Esophagus muscularis mucosa (tissue), 4 donors: ENCODE measurements around the gene MSANTD1. TPM values are rescaled to one million over a fixed set of nuclear protein-coding genes. Genes with fewer than 3 reads are reported as not detected.

Source experiments
- DNase-seq: peaks from one replicate; pipeline ENCODE4 v3.0.0-alpha.2; 2017; ENCODE audit errors: extremely low spot score
- H3K27ac ChIP-seq, 4 donors: fragments of 200-600 bp; sonication (generic); replicated peaks in 1 of 4; 1 replicate in 3 of 4; 2 replicates in 1 of 4; pipeline ENCODE4 v1.5.1; 2016 to 2019; ENCODE audit warnings: mild to moderate bottlenecking in 1 of 4
- H3K27me3 ChIP-seq, 4 donors: fragments of 200-600 bp; sonication (generic); one replicate each; pipeline versions ENCODE4 v1.5.1 to v1.6.0; 2016 to 2019
- H3K36me3 ChIP-seq, 4 donors: fragments of 200-600 bp; sonication (generic); one replicate each; pipeline ENCODE4 v1.5.1; 2016 to 2019
- H3K4me1 ChIP-seq, 4 donors: fragments of 200-600 bp; sonication (generic); one replicate each; pipeline ENCODE4 v1.5.1; 2016 to 2019
- H3K4me3 ChIP-seq, 4 donors: fragments of 200-600 bp; sonication (generic); 1 replicate in 2 of 4; 2 replicates in 2 of 4; pipeline ENCODE4 v1.5.1; 2016 to 2019; ENCODE audit warnings: mild to moderate bottlenecking in 4 of 4, moderate library complexity in 1 of 4
- H3K9me3 ChIP-seq, 4 donors: fragments of 200-600 bp; sonication (generic); 1 replicate in 3 of 4; 2 replicates in 1 of 4; pipeline ENCODE4 v1.5.1; 2016 to 2019
- CTCF ChIP-seq, 3 experiments: fragments of 200-600 bp in 2 of 3; fragments of 450-650 bp in 1 of 3; sonication (generic) in 2 of 3; IDR thresholded peaks; one replicate each; pipeline ENCODE4 v1.5.1; 2017 to 2019; ENCODE audit warnings: antibody characterized with exemption in 3 of 3, mild to moderate bottlenecking in 2 of 3, moderate library complexity in 1 of 3
- EP300 ChIP-seq: sonication (generic); formaldehyde crosslinking; IDR thresholded peaks from one replicate; pipeline ENCODE4 v1.6.1; 2017; ENCODE audit warnings: antibody characterized with exemption
- POLR2A ChIP-seq: fragments of 450-650 bp; IDR thresholded peaks from one replicate; pipeline ENCODE4 v1.6.1; 2017; ENCODE audit warnings: antibody characterized with exemption, moderate library complexity, mild to moderate bottlenecking, low read depth
- POLR2AphosphoS5 ChIP-seq, 2 donors: sonication (generic); formaldehyde crosslinking; IDR thresholded peaks; one replicate each; pipeline ENCODE4 v1.6.1; 2017; ENCODE audit warnings: antibody characterized with exemption in 2 of 2
- WGBS: methylation state at CpG from one replicate; pipeline ENCODE4 v1.1.5; 2018; 5-methylcytosine and 5-hydroxymethylcytosine counted together
- intact Hi-C: fragments of 100-400 bp; cut with DNase I; formaldehyde crosslinking; loops from one replicate; pipeline ENCODE4 v1.15.1; 2023
- total RNA-seq, 4 donors: library from RNA; depleted of rRNA; stranded (reverse); fragments of >200 nt; gene quantifications; one replicate each; pipeline versions ENCODE4 v1.1.0 to v1.2.1, GENCODE V29; 2016

The MSANTD1 gene
- total RNA-seq, 4 donors from 2014 or later: 0.06 to 0.83 (median 0.40) TPM

GRCh38 chr4:3252831-3253641, 4.1 kb downstream of the MSANTD1 start:
- no peak for DNase-seq
- Histone ChIP-seq H3K4me3 (no peak overlapping the region), H3K27me3 (no peaks in the 10 kb centered on the region), H3K36me3 (peaks cover 0 to 17% (median 7%) of the 10 kb centered on the region in 4 donors), H3K27ac (no peak overlapping the region), H3K9me3 (no peaks in the 10 kb centered on the region), H3K4me1 (no peaks in the 10 kb centered on the region)
- WGBS: 94% methylated on average over 26 of the region's 38 CpGs
- intact Hi-C loops: no loop called here
- no peak for TF ChIP-seq EP300
- no peak for TF ChIP-seq POLR2A
- no peak for TF ChIP-seq POLR2AphosphoS5 (IDR thresholded peaks at IDR 0.05)
- TF ChIP-seq CTCF (IDR thresholded peaks at IDR 0.05): no peak

- Histone ChIP-seq H3K9me3 (no peaks in the 10 kb centered on the region), H3K4me3 (no peak overlapping the region), H3K27ac (no peak overlapping the region), H3K36me3 (peaks cover 0 to 17% (median 7%) of the 10 kb centered on the region in 4 donors), H3K4me1 (no peaks in the 10 kb centered on the region), H3K27me3 (no peaks in the 10 kb centered on the region)
- DNase-seq: no peak
- TF ChIP-seq POLR2AphosphoS5 (IDR thresholded peaks at IDR 0.05): no peak
- no peak for TF ChIP-seq EP300
- no peak for TF ChIP-seq CTCF (IDR thresholded peaks at IDR 0.05)
- no peak for TF ChIP-seq POLR2A
- 95% methylated on average over 13 of the region's 13 CpGs for WGBS
- intact Hi-C loops: no loop called here
Measured at GRCh38 chr4:3253808-3254207, 4.8 kb downstream of the MSANTD1 start.

GRCh38 chr4:3254302-3255131, 5.6 kb downstream of the MSANTD1 start:
- no peak for TF ChIP-seq POLR2A
- no peak for TF ChIP-seq CTCF (IDR thresholded peaks at IDR 0.05)
- TF ChIP-seq EP300: no peak
- no peak for TF ChIP-seq POLR2AphosphoS5 (IDR thresholded peaks at IDR 0.05)
- 93% methylated on average over 7 of the region's 14 CpGs for WGBS
- H3K36me3 ChIP-seq: peaks cover 0 to 17% (median 7%) of the 10 kb centered on the region in 4 donors
- DNase-seq: no peak
- H3K9me3 ChIP-seq: no peaks in the 10 kb centered on the region
- H3K4me1 ChIP-seq: no peaks in the 10 kb centered on the region
- intact Hi-C loops: no loop called here
- H3K27ac ChIP-seq: no peak overlapping the region
- no peak overlapping the region for H3K4me3 ChIP-seq
- no peaks in the 10 kb centered on the region for H3K27me3 ChIP-seq

GRCh38 chr4:3255611-3256186, 6.7 kb downstream of the MSANTD1 start:
- TF ChIP-seq POLR2A (no peak), POLR2AphosphoS5 (IDR thresholded peaks at IDR 0.05) (no peak), EP300 (no peak), CTCF (IDR thresholded peaks at IDR 0.05) (no peak)
- Histone ChIP-seq H3K4me1 (no peaks in the 10 kb centered on the region), H3K9me3 (no peaks in the 10 kb centered on the region), H3K36me3 (peaks cover 0 to 17% (median 7%) of the 10 kb centered on the region in 4 donors), H3K27ac (no peak overlapping the region), H3K27me3 (no peaks in the 10 kb centered on the region), H3K4me3 (no peak overlapping the region)
- 95% methylated on average over 35 of the region's 36 CpGs for WGBS
- DNase-seq: no peak
- intact Hi-C loops: no loop called here
